HEK293 (cell line): ENCODE data around the gene CBFA2T2.

Source experiments
- BCL11A ChIP-seq: fragments of 450-650 bp; formaldehyde crosslinking; IDR thresholded peaks from 2 replicates; pipeline ENCODE4 v1.5.1; 2016; ENCODE audit warnings: low read depth, missing biosample characterization, missing genetic modification characterization
- RBAK ChIP-seq: fragments of 450-650 bp; formaldehyde crosslinking; IDR thresholded peaks from 2 replicates; pipeline ENCODE4 v1.5.1; 2016; ENCODE audit warnings: missing biosample characterization, missing genetic modification characterization
- REST ChIP-seq: fragments of 450-650 bp; formaldehyde crosslinking; IDR thresholded peaks from 2 replicates; pipeline ENCODE4 v1.5.1; 2016; ENCODE audit warnings: missing biosample characterization, missing genetic modification characterization
- ZBTB26 ChIP-seq: fragments of 450-650 bp; formaldehyde crosslinking; optimal IDR thresholded peaks from 2 replicates; pipeline ENCODE3; 2016; ENCODE audit warnings: missing biosample characterization, mild to moderate bottlenecking, missing genetic modification characterization
- ZNF132 ChIP-seq: fragments of 450-650 bp; formaldehyde crosslinking; IDR thresholded peaks from 2 replicates; pipeline ENCODE4 v1.5.1; 2017; ENCODE audit warnings: missing biosample characterization, missing genetic modification characterization, borderline replicate concordance
- ZNF155 ChIP-seq: fragments of 450-650 bp; formaldehyde crosslinking; IDR thresholded peaks from 2 replicates; pipeline ENCODE4 v1.5.1; 2016; ENCODE audit warnings: missing biosample characterization, missing genetic modification characterization
- ZNF558 ChIP-seq: fragments of 450-650 bp; formaldehyde crosslinking; IDR thresholded peaks from 2 replicates; pipeline ENCODE4 v1.5.1; 2016; ENCODE audit warnings: missing biosample characterization, missing genetic modification characterization
- ZNF768 ChIP-seq: fragments of 450-650 bp; formaldehyde crosslinking; IDR thresholded peaks from 2 replicates; pipeline ENCODE4 v1.5.1; 2018; ENCODE audit warnings: missing biosample characterization, mild to moderate bottlenecking, missing genetic modification characterization
- ZSCAN30 ChIP-seq: fragments of 450-650 bp; IDR thresholded peaks from 2 replicates; pipeline ENCODE4 v1.5.1; 2018; ENCODE audit warnings: missing biosample characterization, mild to moderate bottlenecking, missing genetic modification characterization, moderate library complexity
- TF ChIP-seq, protein P1 (sequence below): fragments of 450-650 bp; formaldehyde crosslinking; IDR thresholded peaks from 2 replicates; pipeline ENCODE4 v1.5.1; 2016; ENCODE audit warnings: missing biosample characterization, missing genetic modification characterization, borderline replicate concordance
- TF ChIP-seq, protein P2 (sequence below): fragments of 450-650 bp; formaldehyde crosslinking; IDR thresholded peaks from 2 replicates; pipeline ENCODE4 v1.5.1; 2017; ENCODE audit warnings: missing biosample characterization, missing genetic modification characterization

- TF ChIP-seq REST (tag by site-specific recombination), result no peak
- no peak for TF ChIP-seq RBAK
- no peak for TF ChIP-seq ZSCAN30 (tag by site-specific recombination)
- TF ChIP-seq, protein P1, sequence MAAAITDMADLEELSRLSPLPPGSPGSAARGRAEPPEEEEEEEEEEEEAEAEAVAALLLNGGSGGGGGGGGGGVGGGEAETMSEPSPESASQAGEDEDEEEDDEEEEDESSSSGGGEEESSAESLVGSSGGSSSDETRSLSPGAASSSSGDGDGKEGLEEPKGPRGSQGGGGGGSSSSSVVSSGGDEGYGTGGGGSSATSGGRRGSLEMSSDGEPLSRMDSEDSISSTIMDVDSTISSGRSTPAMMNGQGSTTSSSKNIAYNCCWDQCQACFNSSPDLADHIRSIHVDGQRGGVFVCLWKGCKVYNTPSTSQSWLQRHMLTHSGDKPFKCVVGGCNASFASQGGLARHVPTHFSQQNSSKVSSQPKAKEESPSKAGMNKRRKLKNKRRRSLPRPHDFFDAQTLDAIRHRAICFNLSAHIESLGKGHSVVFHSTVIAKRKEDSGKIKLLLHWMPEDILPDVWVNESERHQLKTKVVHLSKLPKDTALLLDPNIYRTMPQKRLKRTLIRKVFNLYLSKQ (tag by site-specific recombination), result no peak
- TF ChIP-seq, protein P2, sequence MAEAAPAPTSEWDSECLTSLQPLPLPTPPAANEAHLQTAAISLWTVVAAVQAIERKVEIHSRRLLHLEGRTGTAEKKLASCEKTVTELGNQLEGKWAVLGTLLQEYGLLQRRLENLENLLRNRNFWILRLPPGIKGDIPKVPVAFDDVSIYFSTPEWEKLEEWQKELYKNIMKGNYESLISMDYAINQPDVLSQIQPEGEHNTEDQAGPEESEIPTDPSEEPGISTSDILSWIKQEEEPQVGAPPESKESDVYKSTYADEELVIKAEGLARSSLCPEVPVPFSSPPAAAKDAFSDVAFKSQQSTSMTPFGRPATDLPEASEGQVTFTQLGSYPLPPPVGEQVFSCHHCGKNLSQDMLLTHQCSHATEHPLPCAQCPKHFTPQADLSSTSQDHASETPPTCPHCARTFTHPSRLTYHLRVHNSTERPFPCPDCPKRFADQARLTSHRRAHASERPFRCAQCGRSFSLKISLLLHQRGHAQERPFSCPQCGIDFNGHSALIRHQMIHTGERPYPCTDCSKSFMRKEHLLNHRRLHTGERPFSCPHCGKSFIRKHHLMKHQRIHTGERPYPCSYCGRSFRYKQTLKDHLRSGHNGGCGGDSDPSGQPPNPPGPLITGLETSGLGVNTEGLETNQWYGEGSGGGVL, result no peak
- no peak for TF ChIP-seq ZNF768 (tag by site-specific recombination)
- no peak for TF ChIP-seq ZNF155 (tag by site-specific recombination)
- no peak for TF ChIP-seq ZBTB26
- TF ChIP-seq BCL11A, result no peak
- no peak for TF ChIP-seq ZNF558 (tag by site-specific recombination)
- TF ChIP-seq ZNF132 (tag by site-specific recombination), result no peak
Observed at GRCh38 chr20:33648396-33649004, 158.6 kb downstream of the CBFA2T2 start.
